ENCODE data around the gene SLC39A7.

DNA sequence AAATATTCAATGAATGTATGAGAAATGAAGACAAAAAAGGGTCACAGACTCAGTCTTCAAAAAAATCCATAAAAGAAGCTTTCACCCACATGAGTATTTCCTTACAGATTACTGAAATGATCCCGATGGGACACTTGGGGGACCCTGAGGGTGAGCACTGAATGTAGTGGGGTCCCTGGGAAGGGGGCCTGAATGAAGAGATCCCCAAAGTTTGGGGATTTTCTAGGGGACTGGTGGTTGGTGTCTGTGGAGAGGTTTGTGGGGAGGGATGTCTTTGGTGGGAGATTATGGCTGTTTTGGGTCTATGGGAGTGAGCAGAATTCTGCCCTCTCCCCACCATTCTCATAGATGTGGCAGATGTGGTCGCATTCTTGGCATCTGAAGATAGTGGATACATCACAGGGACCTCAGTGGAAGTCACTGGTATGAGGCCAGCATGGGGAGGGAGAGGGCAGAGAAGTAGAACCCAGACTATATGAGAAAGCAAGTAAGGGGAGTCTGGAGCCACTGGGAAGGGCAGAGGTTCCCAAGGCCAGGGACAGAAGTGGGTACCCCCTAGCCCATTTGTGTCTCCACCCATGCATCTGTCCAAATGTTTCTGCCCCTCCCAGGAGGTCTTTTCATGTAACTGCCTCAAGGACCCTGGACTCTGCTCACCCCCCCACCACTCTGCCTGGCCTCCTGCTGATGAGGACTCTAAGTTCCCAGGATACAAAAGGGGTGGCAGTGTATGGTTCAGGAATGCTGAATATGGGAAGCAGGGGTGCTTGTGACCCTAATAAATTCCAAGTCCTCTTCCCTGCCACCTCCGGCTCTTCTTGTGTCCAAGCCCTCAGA, 5.6 kb downstream of the SLC39A7 start:
- TF ChIP-seq CTCF (IDR thresholded peaks at IDR 0.05; ENCODE audit: low read depth, low read length) (no peak), POLR2A (IDR thresholded peaks at IDR 0.05; ENCODE audit: extremely low read depth, insufficient read length) (no peak), MYC (IDR thresholded peaks at IDR 0.05; ENCODE audit: low read depth, low read length) (no peak)

Measured in NB4 (cell line).